Spleen (tissue), 11 donors: ENCODE results near the gene GATA2. TPM values are rescaled to one million over a fixed set of nuclear protein-coding genes. Genes with fewer than 3 reads are reported as not detected.

Source experiments
- DNase-seq: peaks from one replicate; pipeline ENCODE4 v3.0.0-alpha.2; 2020
- H3K27ac ChIP-seq, 8 donors: fragments of 200-600 bp; sonication (generic) in 7 of 8; 1 replicate in 4 of 8; 2 replicates in 4 of 8; pipeline versions ENCODE4 v1.5.0 to v1.8.0; 2016 to 2021; ENCODE audit warnings: inconsistent platforms in 4 of 8, mild to moderate bottlenecking in 4 of 8, moderate library complexity in 1 of 8
- H3K27me3 ChIP-seq, 7 donors: fragments of 200-600 bp; sonication (generic) in 6 of 7; replicated peaks in 1 of 7; 1 replicate in 4 of 7; 2 replicates in 3 of 7; pipeline versions ENCODE4 v1.5.0 to v1.8.0; 2016 to 2021; ENCODE audit warnings: inconsistent platforms in 3 of 7, mild to moderate bottlenecking in 1 of 7
- H3K36me3 ChIP-seq, 6 donors: fragments of 200-600 bp; sonication (generic) in 5 of 6; 1 replicate in 4 of 6; 2 replicates in 2 of 6; pipeline versions ENCODE4 v1.5.0 to v1.8.0; 2016 to 2021; ENCODE audit warnings: inconsistent platforms in 2 of 6
- H3K4me1 ChIP-seq, 6 donors: fragments of 200-600 bp; sonication (generic) in 5 of 6; 1 replicate in 3 of 6; 2 replicates in 3 of 6; pipeline versions ENCODE4 v1.5.0 to v1.8.0; 2016 to 2021; ENCODE audit warnings: inconsistent platforms in 3 of 6
- H3K4me3 ChIP-seq, 8 donors: fragments of 200-600 bp; sonication (generic) in 7 of 8; 1 replicate in 4 of 8; 2 replicates in 4 of 8; pipeline versions ENCODE4 v1.5.0 to v1.8.0; 2016 to 2021; ENCODE audit warnings: inconsistent platforms in 4 of 8, mild to moderate bottlenecking in 4 of 8, moderate library complexity in 2 of 8
- H3K9me3 ChIP-seq, 8 donors: fragments of 200-600 bp; sonication (generic) in 7 of 8; 1 replicate in 4 of 8; 2 replicates in 4 of 8; pipeline versions ENCODE4 v1.5.0 to v1.8.0; 2016 to 2021; ENCODE audit warnings: inconsistent platforms in 4 of 8
- CTCF ChIP-seq, 11 experiments: fragments of 200-600 bp in 7 of 11; fragments of 450-650 bp in 4 of 11; sonication (generic) in 4 of 11; IDR thresholded peaks in 8 of 11; conservative IDR thresholded peaks in 3 of 11; 1 replicate in 7 of 11; 2 replicates in 4 of 11; pipeline versions ENCODE4 v1.4.0 to v1.8.0; 2016 to 2021; ENCODE audit warnings: antibody characterized with exemption in 11 of 11, inconsistent platforms in 4 of 11, mild to moderate bottlenecking in 1 of 11
- POLR2A ChIP-seq, 3 donors: fragments of 450-650 bp; IDR thresholded peaks; one replicate each; pipeline ENCODE4 v1.5.1; 2017; ENCODE audit warnings: antibody characterized with exemption in 3 of 3, mild to moderate bottlenecking in 1 of 3
- POLR2AphosphoS5 ChIP-seq, 3 donors: sonication (generic); formaldehyde crosslinking; IDR thresholded peaks; one replicate each; pipeline ENCODE4 v1.5.1; 2017; ENCODE audit warnings: antibody characterized with exemption in 3 of 3
- WGBS, 5 donors: extraction: QIAGEN DNeasy Blood & Tissue Kit in 3 of 5; methylation state at CpG; one replicate each; pipeline versions ENCODE4 v1.1.5 to v1.1.7; 2013 to 2018; 5-methylcytosine and 5-hydroxymethylcytosine counted together
- intact Hi-C: fragments of 100-400 bp; cut with DNase I; formaldehyde crosslinking; loops from one replicate; pipeline ENCODE4 v1.15.0; 2023; ENCODE audit warnings: low total_unique reads
- polyA plus RNA-seq, 3 donors: library from polyadenylated mRNA; stranded (reverse); fragments of 200-250 nt; gene quantifications; one replicate each; pipeline ENCODE4 v1.2.1, GENCODE V29; 2013
- total RNA-seq, 7 donors: library from RNA; depleted of rRNA in 3 of 7; stranded (reverse); fragments of >200 nt in 3 of 7; fragmentation: NEBNext Ultra II Directional in 4 of 7; extraction: Animal tissue kit (Norgen Biotek cat#: 25700) in 4 of 7; gene quantifications; one replicate each; pipeline versions ENCODE4 v1.1.0 to v1.2.1, GENCODE V29; 2016 to 2021
- donor health status: healthy with polysubstance abuse.
- donor health status: DM: no; HTN: no; CAD: no; lungs with moderate emphysema.
- donor health status: DM: no; HTN: no; CAD: no.
- donor health status: Bipolar disorder and iron deficiency.
- donor health status: healthy.
- donor health status: DM: no; HTN: no; CAD: no.
- donor health status: DM: yes; HTN: yes; CAD: no.

The GATA2 gene
- total and polyA plus RNA-seq, 10 donors = 2.2 to 28.6 (median 17.0) TPM

DNA sequence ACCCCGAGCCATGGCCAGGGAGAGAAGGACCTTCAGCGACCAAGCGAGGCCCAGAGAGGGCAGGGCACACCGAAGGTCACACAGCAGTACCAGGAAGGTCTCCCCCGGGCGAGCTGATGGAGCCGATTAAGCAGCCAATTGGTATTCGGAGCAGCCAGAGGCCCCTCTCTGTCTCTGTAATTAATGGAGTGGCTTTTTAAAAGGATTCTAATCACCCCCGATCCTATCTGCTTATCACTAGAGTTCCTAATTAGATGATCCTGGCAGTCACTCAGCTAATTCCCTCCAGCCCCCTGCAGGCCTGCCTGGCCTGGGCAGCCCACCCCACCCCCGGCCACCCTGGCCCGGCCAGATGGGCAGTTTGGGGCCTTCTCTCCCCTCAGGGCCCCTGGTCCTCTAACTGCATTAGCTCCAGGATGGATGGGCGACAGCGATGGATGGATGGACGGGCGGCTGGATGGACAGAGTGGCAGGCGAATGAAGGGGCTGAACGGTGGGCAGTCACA is 24.7 kb downstream of the GATA2 start:
- Histone ChIP-seq H3K4me3 (no peak overlapping the region), H3K36me3 (no peaks in the 10 kb centered on the region), H3K4me1 (no peaks in the 10 kb centered on the region), H3K9me3 (no peaks in the 10 kb centered on the region), H3K27me3 (peaks cover 0 to 20% (median 0%) of the 10 kb centered on the region in 7 donors), H3K27ac (no peak overlapping the region)
- no peak for DNase-seq
- TF ChIP-seq CTCF (IDR thresholded peaks at IDR 0.05 in 8 of 11, conservative IDR thresholded peaks at IDR 0.05 in 3 of 11) (no peak), POLR2A (IDR thresholded peaks at IDR 0.05) (no peak), POLR2AphosphoS5 (IDR thresholded peaks at IDR 0.05) (no peak)
- intact Hi-C loops = no loop called here
- WGBS, 5 donors = 88 to 96% (median 90%) methylated on average over 9 to 17 of the region's 17 CpGs

GRCh38 chr3:128466840-128467541 is 26.0 kb downstream of the GATA2 start, which contains the start of gene DNAJB8:
TSS of gene DNAJB8 (minus strand) at chr3:128466890. CDS start at chr3:128463245, 3,645 bp downstream.
- no peak within 1 kb of the TSS for H3K4me3 ChIP-seq
- no peaks in the 10 kb centered on the region for H3K9me3 ChIP-seq
- intact Hi-C loops = no loop called here
- peaks cover 0 to 12% (median 0%) of the 10 kb centered on the region in 7 donors for H3K27me3 ChIP-seq
- H3K36me3 ChIP-seq = no peaks in the 10 kb centered on the region
- no peaks in the 10 kb centered on the region for H3K4me1 ChIP-seq
- WGBS, 5 donors = 77 to 85% (median 80%) methylated on average over 14 of the region's 14 CpGs
- H3K27ac ChIP-seq = no peak within 1 kb of the TSS
- no peak for TF ChIP-seq POLR2AphosphoS5 (IDR thresholded peaks at IDR 0.05)
- TF ChIP-seq POLR2A (IDR thresholded peaks at IDR 0.05) = no peak
- no peak for TF ChIP-seq CTCF (IDR thresholded peaks at IDR 0.05 in 8 of 11, conservative IDR thresholded peaks at IDR 0.05 in 3 of 11)
- DNase-seq = no peak

GRCh38 chr3:128464702-128465101 is 28.3 kb downstream of the GATA2 start:
- Histone ChIP-seq H3K4me3 (no peak overlapping the region), H3K4me1 (no peaks in the 10 kb centered on the region), H3K36me3 (no peaks in the 10 kb centered on the region), H3K27ac (no peak overlapping the region), H3K27me3 (peaks cover 0 to 14% (median 0%) of the 10 kb centered on the region in 7 donors), H3K9me3 (no peaks in the 10 kb centered on the region)
- 17 to 48% (median 35%) methylated on average over 1 of the region's 1 CpG for WGBS, 5 donors
- intact Hi-C loops = no loop called here
- TF ChIP-seq POLR2A (IDR thresholded peaks at IDR 0.05) = no peak
- TF ChIP-seq POLR2AphosphoS5 (IDR thresholded peaks at IDR 0.05) = no peak
- no peak for TF ChIP-seq CTCF (IDR thresholded peaks at IDR 0.05 in 8 of 11, conservative IDR thresholded peaks at IDR 0.05 in 3 of 11)
- no peak for DNase-seq

GRCh38 chr3:128464188-128464587 is 28.8 kb downstream of the GATA2 start:
- H3K36me3 ChIP-seq = no peaks in the 10 kb centered on the region
- WGBS, 5 donors = 53 to 82% (median 62%) methylated on average over 7 of the region's 7 CpGs
- no peak for DNase-seq
- no peak overlapping the region for H3K27ac ChIP-seq
- H3K27me3 ChIP-seq = peaks cover 0 to 16% (median 0%) of the 10 kb centered on the region in 7 donors
- no peaks in the 10 kb centered on the region for H3K4me1 ChIP-seq
- TF ChIP-seq CTCF (IDR thresholded peaks at IDR 0.05 in 8 of 11, conservative IDR thresholded peaks at IDR 0.05 in 3 of 11) (peak in 9 of 11 experiments; percentile 11 to 54 (median 40)), POLR2A (IDR thresholded peaks at IDR 0.05) (no peak), POLR2AphosphoS5 (IDR thresholded peaks at IDR 0.05) (peak in 1 of 3 donors; percentile 9)
- no peak overlapping the region for H3K4me3 ChIP-seq
- intact Hi-C loops = no loop called here
- no peaks in the 10 kb centered on the region for H3K9me3 ChIP-seq
